ENCODE data around the gene OTOF.

The OTOF gene

DNA sequence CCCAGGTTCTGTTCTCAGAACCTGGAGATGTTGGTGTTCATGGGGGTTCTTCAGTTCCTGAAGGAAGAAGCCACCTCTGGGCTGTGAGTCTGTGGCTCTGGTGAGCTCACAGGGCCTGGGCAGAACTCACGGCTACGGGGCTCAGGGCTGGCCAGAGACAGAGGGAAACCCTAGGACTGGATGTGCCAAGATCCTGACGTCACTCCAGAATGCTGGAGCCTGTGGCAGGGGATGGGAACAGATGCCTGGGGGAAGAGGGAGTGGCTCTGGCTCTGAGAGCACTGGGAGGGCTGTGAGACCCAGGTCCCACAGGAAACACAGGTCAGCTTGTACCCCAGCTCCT, at the start of gene OTOF:
Gene OTOF, minus strand, starts transcription at position 214 of the 343 bp plus-strand sequence.
- no peak for DNase-seq (ENCODE audit: low read depth in 2 of 3, low spot score in 1 of 3)

DNA sequence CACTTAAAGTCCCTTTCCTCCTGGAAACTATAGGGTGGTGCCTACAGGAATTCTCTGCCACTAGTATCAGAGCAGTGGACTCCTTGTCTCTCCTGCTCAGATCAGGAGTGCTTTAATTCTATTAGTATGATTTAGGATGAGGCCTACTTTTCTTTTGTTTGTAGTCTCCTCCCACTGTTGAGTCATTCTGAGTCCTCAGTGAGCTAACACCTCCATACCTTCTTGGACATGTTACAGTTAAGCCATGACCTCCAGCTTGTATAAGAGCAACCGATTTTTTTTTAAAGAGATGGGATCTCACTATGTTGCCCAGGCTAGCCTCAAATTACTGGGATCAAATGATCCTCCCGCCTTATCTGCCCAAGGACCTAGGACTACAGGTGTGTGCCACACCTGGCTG, 48.7 kb upstream of the OTOF start:
- DNase-seq (ENCODE audit: low read depth in 2 of 3, low spot score in 1 of 3) = no peak

DNA sequence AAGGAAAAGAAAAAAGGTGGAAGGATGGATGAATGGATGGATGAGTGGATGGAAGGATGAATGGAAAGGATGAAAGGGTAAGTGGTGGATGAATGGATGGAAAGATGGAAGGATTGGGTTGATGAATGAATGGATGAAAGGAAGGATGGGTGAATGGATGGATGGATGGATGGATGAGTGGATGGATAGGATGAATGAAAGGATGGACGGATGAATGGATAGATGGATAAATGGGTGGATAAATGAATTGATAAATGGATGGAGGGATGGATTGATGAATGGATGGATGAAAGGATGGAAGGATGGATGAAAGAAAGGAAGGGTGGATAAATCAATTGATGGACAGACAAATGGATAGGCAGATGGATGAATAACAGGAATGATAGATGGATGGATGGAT, 48.2 kb upstream of the OTOF start:
- no peak for DNase-seq (ENCODE audit: low read depth in 2 of 3, low spot score in 1 of 3)

DNA sequence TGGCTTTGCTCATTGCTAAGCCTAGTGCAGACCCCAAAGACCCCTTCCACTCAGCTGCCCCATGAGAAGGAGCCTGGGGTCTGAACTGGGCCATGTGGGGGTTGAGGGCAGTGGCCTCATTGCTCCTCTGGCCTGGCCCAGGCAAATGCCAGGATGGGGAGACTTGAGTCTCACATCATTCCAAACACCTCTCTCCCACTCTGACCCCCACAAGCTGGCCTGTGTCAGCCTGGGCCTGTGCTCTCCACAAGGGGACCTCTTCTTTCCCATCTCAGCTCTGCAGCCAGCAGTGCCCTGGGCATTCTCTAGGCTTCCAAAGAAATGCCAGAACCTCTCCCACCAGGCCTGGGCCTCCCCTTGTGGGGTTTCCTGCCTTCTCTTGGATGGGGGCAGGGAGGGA, 45.8 kb upstream of the OTOF start:
- no peak for DNase-seq (ENCODE audit: low read depth in 2 of 3, low spot score in 1 of 3)

DNA sequence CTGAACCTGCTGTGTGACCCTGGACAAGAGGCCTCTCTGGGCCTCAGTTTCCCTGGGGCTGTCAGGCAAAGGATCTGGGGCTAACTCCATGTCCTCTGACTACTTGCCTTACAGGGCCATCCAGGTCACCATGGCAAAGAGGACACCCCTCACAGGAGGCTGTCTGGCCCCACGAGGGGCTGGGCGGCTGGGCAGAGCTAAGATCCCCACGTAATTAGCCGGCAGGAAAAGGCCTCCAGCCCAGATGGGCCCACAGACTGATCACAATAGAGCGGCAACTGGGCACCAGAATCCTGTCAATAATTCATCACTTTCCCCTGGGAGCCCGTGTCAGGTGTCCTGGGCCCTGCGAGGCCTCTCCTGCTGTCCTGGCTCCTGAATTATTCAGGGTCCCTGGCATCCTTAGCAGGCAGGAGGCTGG, 44.8 kb upstream of the OTOF start:
- DNase-seq (ENCODE audit: low read depth in 2 of 3, low spot score in 1 of 3) = no peak

DNA sequence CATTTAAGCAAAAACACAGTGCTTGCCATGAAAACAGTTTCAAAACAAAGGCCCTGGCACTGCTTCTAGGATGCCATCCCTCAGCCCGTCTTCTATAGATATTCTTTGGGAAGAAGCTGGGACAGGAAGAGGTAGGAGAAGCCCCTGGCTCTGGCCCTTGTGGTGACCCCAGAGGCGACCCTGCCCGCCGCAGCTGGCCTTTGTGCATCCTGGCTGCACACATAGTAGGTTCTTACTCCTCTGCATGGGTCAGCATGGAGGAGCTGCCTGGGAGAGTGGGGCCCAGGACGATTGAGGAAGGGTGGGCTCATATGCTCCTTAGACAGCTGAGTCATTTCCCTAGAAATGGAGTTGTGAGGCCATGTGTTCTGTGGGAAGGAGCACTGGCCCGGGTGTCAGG, 44.4 kb upstream of the OTOF start:
- no peak for DNase-seq (ENCODE audit: low read depth in 2 of 3, low spot score in 1 of 3)

DNA sequence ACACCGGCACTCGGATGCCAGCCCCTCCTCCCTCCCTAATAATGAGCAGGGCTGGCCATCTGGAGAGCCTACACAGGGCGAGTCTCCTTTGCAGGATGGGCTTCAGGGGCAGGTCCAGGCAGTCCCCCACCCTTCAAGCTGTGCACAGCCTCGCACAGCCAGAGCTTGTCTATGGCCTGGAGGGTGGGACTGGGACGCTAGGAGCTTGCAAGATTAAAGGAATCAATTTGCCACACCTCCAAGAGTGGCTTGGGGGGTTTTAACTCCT, 43.9 kb upstream of the OTOF start:
- no peak for DNase-seq (ENCODE audit: low read depth in 2 of 3, low spot score in 1 of 3)

DNA sequence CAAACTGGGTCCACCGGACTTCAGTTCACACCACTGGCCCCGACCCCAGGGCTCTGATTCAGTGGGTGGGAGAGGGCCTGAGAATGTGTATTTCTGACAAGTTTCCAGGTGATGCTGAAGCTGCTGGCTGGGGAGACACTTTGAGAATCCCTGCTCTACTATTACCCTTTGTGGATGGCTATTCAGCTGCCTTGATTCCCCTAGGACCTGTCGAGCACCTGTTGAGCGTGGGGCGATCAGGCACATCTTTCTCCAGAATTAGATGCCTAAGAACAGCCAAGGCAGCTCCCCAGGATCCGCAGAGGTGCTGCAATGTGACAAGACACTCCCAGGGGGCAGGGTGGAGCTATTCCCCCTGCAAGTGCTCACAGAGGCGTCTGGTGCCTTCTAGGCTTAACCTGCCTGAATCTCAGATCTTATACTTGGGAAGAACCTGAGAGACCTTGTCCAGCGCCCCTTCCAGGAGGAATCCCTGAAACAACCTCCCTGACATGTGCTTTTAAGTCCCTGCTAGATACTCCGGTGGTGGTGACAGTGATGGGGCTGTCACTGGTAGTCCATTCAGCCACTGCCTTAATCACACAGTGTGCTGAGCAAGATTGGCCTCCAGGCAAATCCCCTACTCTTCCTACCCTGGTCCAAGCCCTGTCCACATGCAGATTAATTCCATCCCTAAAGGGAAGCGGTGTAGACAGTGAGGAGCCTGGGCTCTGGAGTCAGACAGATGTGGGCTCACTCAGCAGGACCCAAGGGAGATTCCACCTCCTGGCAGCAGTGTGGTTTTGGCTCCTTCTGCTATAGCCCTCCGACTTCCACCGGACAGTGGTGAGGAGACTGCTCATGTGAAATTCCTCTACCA, 43.4 kb upstream of the OTOF start:
- DNase-seq (ENCODE audit: low read depth in 2 of 3, low spot score in 1 of 3) = no peak

DNA sequence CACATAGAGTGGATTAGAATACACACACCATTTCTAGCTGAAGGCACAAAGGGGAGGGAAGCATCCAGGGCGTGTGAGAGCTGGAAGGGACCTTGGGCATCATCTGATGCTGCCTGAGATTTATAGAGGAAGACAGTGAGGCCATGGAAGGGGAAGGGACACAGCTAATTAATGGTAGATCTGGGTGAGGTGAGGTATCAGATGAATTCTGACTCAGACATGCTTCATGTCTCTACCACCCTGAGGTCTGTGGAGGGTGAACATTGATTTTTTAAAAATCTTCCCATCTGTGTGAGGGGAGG, 42.2 kb upstream of the OTOF start:
- DNase-seq (ENCODE audit: low read depth in 2 of 3, low spot score in 1 of 3) = no peak

DNA sequence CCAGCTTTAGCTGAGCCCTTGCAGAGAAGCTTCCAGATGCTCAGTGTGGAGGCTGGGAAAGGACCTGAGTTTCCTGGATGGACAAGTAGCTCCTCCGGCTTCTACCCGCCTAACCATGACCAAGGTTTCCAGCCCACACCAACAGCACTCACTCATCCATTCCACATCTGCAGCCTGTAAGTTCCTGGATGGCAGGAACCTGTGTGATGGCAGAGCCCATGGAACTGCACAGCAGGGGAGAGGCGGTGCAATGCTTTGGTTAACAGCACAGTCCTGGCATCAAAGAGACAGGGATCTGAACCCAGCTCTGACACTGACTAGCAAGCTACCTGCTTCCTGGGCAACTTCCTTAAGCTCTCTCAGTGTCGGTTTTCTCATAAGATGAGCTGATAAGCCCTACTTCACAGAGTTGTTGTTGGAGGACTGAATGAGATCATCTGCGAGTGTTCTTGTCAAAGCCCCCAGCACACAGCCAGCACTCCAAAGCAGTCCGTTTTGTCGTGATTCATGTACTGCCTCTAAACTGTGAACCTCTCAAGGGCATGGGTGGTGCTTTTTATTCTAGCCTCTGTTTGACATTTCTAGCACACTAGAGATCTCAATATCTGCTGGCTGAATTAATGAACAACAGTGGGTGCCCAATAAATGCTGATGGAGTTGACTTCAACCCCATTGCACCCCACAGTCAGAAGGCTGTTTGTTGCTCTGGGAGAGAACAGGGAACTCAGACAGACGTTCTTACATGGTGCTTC, 41.6 kb upstream of the OTOF start:
- no peak for DNase-seq (ENCODE audit: low read depth in 2 of 3, low spot score in 1 of 3)

DNA sequence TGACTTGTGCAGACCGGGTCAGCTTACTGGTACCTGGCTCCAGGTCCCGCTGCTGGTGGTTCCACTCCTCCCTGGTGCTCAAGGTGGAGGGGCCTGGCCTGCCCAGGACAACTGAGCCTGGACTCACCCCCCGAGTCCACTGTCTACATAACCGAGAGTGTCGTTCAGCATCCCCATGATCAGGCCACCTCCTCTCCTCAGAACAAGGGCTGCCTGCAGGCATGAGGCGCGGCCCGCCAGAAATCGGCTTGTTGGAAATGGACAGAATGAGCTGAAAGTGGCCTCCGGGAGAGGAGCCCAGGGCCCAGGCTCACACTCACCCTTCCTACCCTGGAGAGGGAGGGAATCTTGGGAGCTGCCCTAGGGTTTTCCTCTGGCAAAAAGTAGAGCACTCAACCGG, 38.9 kb upstream of the OTOF start:
- no peak for DNase-seq (ENCODE audit: low read depth in 2 of 3, low spot score in 1 of 3)

DNA sequence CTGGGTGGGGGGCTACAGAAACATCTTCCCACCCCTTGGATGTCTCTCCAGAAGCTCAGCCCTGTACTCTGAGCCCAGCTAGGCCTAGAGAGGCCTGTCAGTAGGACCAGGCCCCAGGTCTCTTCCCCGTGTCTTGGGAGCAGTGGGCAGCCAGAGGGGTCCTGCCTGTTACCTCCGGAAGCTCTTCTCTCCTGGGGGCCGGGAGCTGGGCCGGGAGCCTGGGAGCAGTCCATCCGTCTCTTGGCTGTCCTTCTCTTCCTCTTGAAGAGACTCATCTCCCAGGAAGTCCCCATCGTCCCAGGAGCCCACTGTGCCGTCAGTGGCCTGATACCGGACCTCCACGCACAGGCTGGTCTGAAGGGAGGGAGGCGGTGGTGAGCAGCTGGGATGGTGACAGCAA, 38.3 kb upstream of the OTOF start:
- DNase-seq (ENCODE audit: low read depth in 2 of 3, low spot score in 1 of 3) = no peak

DNA sequence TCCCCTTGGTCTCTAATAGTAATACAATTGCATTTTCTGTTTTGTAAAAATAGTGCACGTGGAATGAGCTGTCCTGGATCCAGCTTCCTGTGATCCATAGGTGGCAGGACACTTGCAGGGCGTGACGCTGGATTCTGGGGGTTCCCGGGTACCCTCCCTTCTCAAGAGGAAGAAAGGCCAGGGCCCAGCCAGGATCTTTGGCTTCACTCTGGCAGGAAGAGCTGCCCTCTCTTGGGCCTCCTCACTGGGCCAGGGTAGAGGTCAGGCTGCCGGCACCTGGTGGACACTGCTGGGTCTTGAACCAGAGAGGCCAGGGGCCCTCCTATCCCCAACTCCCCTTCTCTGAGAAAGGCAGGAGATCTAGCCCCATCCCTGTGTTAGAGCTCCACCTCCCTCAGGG, 37.8 kb upstream of the OTOF start:
- no peak for DNase-seq (ENCODE audit: low read depth in 2 of 3, low spot score in 1 of 3)

DNA sequence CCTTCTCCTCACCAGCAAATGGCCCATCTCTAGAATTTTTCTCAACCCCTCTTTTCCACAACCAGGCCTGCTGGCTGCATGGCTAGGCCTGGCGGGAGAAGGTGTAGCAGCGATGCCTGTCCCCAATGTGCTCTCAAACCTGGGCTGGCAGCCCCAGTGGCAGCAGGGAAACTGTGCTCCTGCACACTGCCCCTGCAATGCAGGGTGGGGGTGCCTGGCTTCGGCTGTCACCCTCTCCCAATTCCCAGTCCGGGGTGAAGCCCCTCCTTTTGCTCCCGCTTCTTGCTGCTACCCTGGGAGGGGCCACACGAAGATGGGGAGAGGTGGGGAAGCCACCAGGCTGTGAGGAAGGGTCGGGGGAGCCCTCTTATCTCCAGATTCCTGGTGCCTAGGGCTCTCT, 36.1 kb upstream of the OTOF start:
- DNase-seq (ENCODE audit: low read depth in 2 of 3, low spot score in 1 of 3) = no peak

DNA sequence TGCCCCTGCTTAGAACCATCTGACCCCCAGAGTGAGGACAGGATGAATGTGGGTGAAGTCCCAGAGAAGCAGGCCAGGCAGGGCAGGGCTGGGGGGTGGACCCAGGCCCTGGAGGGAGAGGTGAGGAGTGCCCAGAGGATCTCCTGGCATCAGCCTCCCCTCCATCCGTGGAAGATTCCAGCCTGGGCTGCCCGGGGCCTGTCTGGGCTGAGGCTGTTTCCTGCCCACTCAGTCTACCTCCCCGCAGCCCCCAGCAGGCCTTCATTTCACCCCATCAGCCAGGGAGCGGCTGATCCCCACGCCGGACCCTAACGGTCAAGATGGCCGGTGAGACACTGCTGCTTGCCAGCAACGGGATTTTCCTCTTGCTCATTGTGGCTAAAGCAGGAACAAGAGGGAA, 35.3 kb upstream of the OTOF start:
- no peak for DNase-seq (ENCODE audit: low read depth in 2 of 3, low spot score in 1 of 3)

DNA sequence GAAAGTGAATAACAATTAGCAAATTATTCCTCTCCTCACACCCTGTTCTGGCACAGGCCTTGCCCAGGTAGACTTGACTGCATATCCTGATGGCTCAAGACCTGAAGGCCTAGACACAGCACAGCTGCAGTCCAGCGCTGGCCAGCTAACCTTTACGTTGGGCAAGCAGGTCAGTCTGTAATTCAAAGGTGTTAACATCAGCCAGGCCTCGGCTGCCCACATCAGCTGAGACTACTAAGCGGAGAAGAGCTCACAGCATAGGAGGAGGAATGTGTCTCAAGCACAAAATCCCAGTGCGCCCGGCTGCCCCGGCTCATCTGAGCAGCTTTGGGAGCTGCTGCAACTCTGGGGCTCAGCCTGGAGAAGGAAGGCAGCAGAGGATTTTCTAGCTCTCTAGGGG, 33.5 kb upstream of the OTOF start:
- DNase-seq (ENCODE audit: low read depth in 2 of 3, low spot score in 1 of 3) = no peak

DNA sequence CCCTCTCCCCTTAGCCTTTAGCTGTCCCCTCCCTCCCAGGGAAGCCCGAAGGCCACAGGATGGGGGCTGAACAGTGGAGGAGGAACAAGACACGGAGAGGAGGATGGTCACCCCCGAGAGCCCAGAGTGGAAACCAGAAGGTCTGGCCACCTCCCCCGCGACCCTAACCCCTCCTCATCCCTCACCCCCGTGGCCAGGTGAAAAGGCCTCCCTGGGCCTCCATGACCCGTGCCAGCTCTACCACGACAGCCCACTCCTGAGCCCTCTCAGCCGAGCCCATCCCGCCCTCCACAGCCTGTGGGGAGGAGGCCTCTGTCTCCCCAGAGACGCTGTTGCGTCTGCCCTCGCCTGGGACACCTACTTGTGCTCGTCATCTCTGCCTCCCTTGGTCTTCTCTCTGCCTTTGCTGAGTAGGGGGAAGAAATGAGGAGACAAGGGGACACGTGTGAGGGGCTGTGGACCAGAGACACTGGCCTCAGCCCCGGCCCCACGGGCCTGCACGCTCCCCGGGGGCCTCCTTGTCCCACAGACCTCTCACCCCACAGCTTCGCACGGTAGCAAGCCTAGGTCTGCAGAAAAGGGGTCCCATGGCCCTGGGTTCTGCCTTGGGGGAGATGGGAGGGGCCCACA, 32.5 kb upstream of the OTOF start:
- DNase-seq (ENCODE audit: low read depth in 2 of 3, low spot score in 1 of 3) = no peak

DNA sequence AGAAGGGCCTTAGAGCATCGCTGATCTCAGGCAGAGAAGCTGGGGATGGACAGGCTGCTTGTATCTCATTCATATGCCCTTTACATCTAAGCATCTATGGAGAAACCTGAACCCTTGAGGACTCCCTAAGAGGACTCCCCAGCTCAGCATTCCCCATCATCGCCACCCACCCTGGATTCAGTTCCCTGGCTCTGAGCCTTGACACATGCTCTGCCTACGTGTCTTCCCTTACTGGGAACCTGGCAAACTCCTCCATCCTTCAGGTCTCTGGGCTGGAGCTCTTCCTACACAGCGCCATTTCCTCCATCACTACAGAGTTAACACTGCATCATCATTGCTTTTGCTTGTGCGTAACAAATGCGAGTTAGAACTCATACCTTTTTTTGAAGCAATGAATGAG, 31.2 kb upstream of the OTOF start:
- DNase-seq (ENCODE audit: low read depth in 2 of 3, low spot score in 1 of 3) = no peak

DNA sequence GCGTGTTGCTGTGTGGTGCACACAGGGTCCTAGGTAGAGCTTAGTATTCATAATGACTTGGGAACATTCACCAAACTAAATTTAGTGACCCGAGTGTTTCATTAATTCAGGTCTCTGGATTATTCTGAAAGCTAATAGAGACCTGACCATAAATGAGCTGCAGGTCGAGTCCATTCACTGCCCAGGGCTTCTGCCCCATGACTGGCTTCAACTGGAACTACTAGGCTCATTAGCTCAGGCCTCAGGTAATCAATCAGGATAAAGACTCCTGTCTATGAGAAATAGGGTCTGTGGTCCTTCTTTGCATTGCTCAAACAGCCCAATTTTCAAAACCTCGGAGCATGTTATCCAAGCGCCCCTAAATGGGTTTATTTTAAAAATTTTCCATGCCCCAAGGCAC, 30.0 kb upstream of the OTOF start:
- no peak for DNase-seq (ENCODE audit: low read depth in 2 of 3, low spot score in 1 of 3)

DNA sequence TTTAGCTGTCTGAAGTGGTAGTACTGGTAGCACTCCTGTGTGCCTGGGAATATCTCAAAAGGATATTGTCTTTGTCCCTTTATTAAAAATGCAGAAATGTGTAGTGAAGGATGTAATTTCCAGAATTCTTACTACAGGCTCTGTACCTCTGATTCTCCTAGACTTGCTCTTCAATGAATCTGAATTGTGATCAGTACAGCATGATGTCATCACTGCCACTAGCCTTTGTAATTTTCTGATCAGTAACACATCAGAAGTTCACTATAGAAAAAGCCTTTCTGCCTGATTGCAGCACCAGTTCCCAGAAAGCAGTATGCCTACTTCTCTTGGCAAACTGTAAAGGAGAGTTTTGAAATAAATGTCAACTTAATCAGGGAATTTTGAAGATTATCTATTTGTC, 29.2 kb upstream of the OTOF start:
- no peak for DNase-seq (ENCODE audit: low read depth in 2 of 3, low spot score in 1 of 3)

DNA sequence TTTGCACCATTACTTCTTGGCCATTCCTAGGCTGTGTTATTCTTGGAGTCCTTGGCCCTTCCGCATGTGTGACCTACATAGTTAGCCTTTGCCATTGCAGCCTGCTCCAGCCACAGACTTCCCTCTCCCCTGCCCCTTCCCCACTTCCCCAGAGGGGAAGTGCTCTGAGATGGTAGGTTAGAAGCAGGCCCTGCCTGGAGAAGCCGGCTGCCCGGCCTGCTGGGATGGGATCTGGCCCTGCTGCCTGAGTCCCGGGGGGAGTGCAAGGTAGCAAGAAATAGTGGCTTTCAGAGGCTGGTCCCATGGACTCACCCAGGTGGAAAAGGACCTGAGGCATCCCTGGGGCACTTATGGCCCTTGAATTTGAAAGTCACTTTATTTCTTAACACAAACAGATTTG, 28.4 kb upstream of the OTOF start:
- no peak for DNase-seq (ENCODE audit: low read depth in 2 of 3, low spot score in 1 of 3)

DNA sequence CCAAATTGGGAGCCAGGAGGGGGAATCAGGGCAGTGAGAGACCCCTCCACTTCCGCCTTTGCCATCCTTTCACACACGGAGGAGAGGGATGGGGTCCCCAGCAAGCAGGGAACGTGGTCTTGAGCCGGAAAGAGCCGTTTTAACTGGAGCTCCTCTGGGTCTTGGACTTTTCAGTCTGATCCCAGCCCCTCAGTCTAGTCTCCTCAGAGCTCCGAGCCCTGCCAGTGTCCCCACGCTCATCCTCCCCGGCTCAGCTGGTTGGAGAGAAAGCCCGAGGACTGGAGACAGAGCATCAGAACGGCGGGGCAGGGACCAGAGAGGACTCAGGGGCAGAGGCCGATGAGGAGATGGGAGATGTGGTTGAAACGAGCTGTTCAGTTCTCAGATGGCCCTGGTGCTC, 26.1 kb upstream of the OTOF start:
- DNase-seq (ENCODE audit: low read depth in 2 of 3, low spot score in 1 of 3) = no peak
